ENCODE data around the gene EYS.

EYS gene

GRCh38 chr6:65221153-65221552 lies 485.9 kb downstream of the EYS start:
- DNase-seq (ENCODE audit: low spot score): no peak

- no peak for DNase-seq (ENCODE audit: low spot score)
These were observed 504.3 kb downstream of the EYS start for GRCh38 chr6:65202738-65203137.

- no peak for DNase-seq (ENCODE audit: low spot score)
These were observed 507.3 kb downstream of the EYS start for GRCh38 chr6:65199683-65200082.

GRCh38 chr6:65199121-65199520 lies 507.9 kb downstream of the EYS start:
- DNase-seq (ENCODE audit: low spot score): no peak

- DNase-seq (ENCODE audit: low spot score): no peak
These were observed 515.6 kb downstream of the EYS start for GRCh38 chr6:65191471-65191870.

- DNase-seq (ENCODE audit: low spot score): no peak
These were observed 517.7 kb downstream of the EYS start for GRCh38 chr6:65189236-65189881.

- DNase-seq (ENCODE audit: low spot score): no peak
These were observed 520.2 kb downstream of the EYS start for GRCh38 chr6:65186826-65187225.

- no peak for DNase-seq (ENCODE audit: low spot score)
These were observed 524.3 kb downstream of the EYS start for GRCh38 chr6:65182681-65183080.

- DNase-seq (ENCODE audit: low spot score): no peak
These were observed 536.8 kb downstream of the EYS start for GRCh38 chr6:65170273-65170672.

GRCh38 chr6:65161661-65162060 lies 545.4 kb downstream of the EYS start:
- DNase-seq (ENCODE audit: low spot score): no peak

- no peak for DNase-seq (ENCODE audit: low spot score)
These were observed 550.0 kb downstream of the EYS start for GRCh38 chr6:65157025-65157424.

GRCh38 chr6:65155083-65155482 lies 551.9 kb downstream of the EYS start:
- no peak for DNase-seq (ENCODE audit: low spot score)

- no peak for DNase-seq (ENCODE audit: low spot score)
These were observed 557.2 kb downstream of the EYS start for GRCh38 chr6:65149841-65150240.

- no peak for DNase-seq (ENCODE audit: low spot score)
These were observed 558.2 kb downstream of the EYS start for GRCh38 chr6:65148839-65149238.

GRCh38 chr6:65135567-65135966 lies 571.5 kb downstream of the EYS start:
- no peak for DNase-seq (ENCODE audit: low spot score)

GRCh38 chr6:65126667-65127066 lies 580.4 kb downstream of the EYS start:
- DNase-seq (ENCODE audit: low spot score): no peak

- no peak for DNase-seq (ENCODE audit: low spot score)
These were observed 583.5 kb downstream of the EYS start for GRCh38 chr6:65123521-65123920.

GRCh38 chr6:65117817-65118409 lies 589.1 kb downstream of the EYS start:
- no peak for DNase-seq (ENCODE audit: low spot score)

- DNase-seq (ENCODE audit: low spot score): no peak
These were observed 590.7 kb downstream of the EYS start for GRCh38 chr6:65116326-65116725.

- no peak for DNase-seq (ENCODE audit: low spot score)
These were observed 593.4 kb downstream of the EYS start for GRCh38 chr6:65113581-65113980.

GRCh38 chr6:65112435-65112834 lies 594.6 kb downstream of the EYS start:
- DNase-seq (ENCODE audit: low spot score): no peak

- no peak for DNase-seq (ENCODE audit: low spot score)
These were observed 597.0 kb downstream of the EYS start for GRCh38 chr6:65110031-65110430.

GRCh38 chr6:65098349-65098748 lies 608.7 kb downstream of the EYS start:
- no peak for DNase-seq (ENCODE audit: low spot score)

- no peak for DNase-seq (ENCODE audit: low spot score)
These were observed 615.5 kb downstream of the EYS start for GRCh38 chr6:65091561-65091960.

All from COLO829 (cell line).